HepG2 (cell line): ENCODE measurements around the gene ADGRD1. TPM values are rescaled to one million over a fixed set of nuclear protein-coding genes. Genes with fewer than 3 reads are reported as not detected.

ENCODE experiments used
- ATAC-seq: fragments of 200-7000 bp; cut with Tn5 transposase; 3 replicates; pipeline ENCODE4 v1.9.1; 2020; ENCODE audit warnings: mild to moderate bottlenecking, moderate library complexity
- BruUV-seq: library from RNA; stranded (reverse); fragments of 400-500 nt; replicated peaks from 2 replicates; lab custom pipeline; 2021; lab: Mats Ljungman, UMichigan
- CTCF ChIA-PET: fragments of 300-600 bp; formaldehyde crosslinking; extraction: SDS; loops from one replicate; lab custom pipeline; 2021; ENCODE audit warnings: low total read pairs, inconsistent platforms, low intra/inter-chr PET ratio; lab: Yijun Ruan, JAX
- POLR2A ChIA-PET: fragments of 350-600 bp; sonication (Branson Sonifier 250); formaldehyde crosslinking; loops from one replicate; lab custom pipeline; 2020; ENCODE audit warnings: antibody characterized with exemption, inconsistent platforms; lab: Yijun Ruan, JAX
- DNase-seq: peaks from one replicate; pipeline ENCODE4 v3.0.0-alpha.2; 2015; ENCODE audit warnings: low spot score
- FAIRE-seq: peaks from 3 replicates; lab custom pipeline; 2011; peaks lifted over from hg19 to GRCh38; lab: Jason Lieb, UNC
- H2AFZ ChIP-seq: one replicate; pipeline ENCODE4 v1.6.1; 2011; ENCODE audit warnings: low read length, inconsistent platforms
- H3K27ac ChIP-seq: fragments of 300-600 bp; 3 replicates; pipeline ENCODE4 v1.8.0; 2011; ENCODE audit warnings: mixed run types, mild to moderate bottlenecking, mixed read lengths, low read length, inconsistent platforms; ENCODE audit not compliant: insufficient read depth; ENCODE audit errors: extremely low read length
- H3K27me3 ChIP-seq, 2 experiments: fragments of 200-600 bp in 1 of 2; 2 replicates in 1 of 2; 3 replicates in 1 of 2; pipeline versions ENCODE4 v1.6.0 to v1.8.0; 2011; ENCODE audit warnings: low read length in 2 of 2, mild to moderate bottlenecking in 2 of 2, moderate library complexity in 2 of 2, inconsistent platforms in 1 of 2; ENCODE audit not compliant: insufficient read depth in 2 of 2, control insufficient read depth in 1 of 2
- H3K36me3 ChIP-seq, 2 experiments: fragments of 200-600 bp in 1 of 2; replicated peaks in 1 of 2; 2 replicates in 1 of 2; 3 replicates in 1 of 2; pipeline versions ENCODE4 v1.5.1 to v1.8.0; 2011; ENCODE audit warnings: low read length in 2 of 2, inconsistent platforms in 1 of 2; ENCODE audit not compliant: insufficient read depth in 2 of 2, control insufficient read depth in 1 of 2
- H3K4me1 ChIP-seq: 2 replicates; pipeline ENCODE4 v1.5.1; 2012; ENCODE audit warnings: low read length, inconsistent platforms; ENCODE audit not compliant: insufficient read depth
- H3K4me2 ChIP-seq: 2 replicates; pipeline ENCODE4 v1.6.0; 2011; ENCODE audit warnings: low read depth, low read length, inconsistent platforms
- H3K4me3 ChIP-seq, 3 experiments: fragments of 200-600 bp in 1 of 3; sonication (generic), shearing (Covaris generic) in 1 of 3; replicated peaks in 1 of 3; 2 replicates each; pipeline ENCODE4 v1.5.1; 2011 to 2016; ENCODE audit warnings: low read length in 3 of 3, inconsistent platforms in 2 of 3, low read depth in 2 of 3, mild to moderate bottlenecking in 2 of 3, control low read depth in 1 of 3, mixed read lengths in 1 of 3; ENCODE audit not compliant: insufficient read depth in 1 of 3
- H3K79me2 ChIP-seq: one replicate; pipeline ENCODE4 v1.6.1; 2011; ENCODE audit warnings: low read length, inconsistent platforms; ENCODE audit not compliant: insufficient read depth
- H3K9ac ChIP-seq: 2 replicates; pipeline ENCODE4 v1.6.0; 2011; ENCODE audit warnings: mild to moderate bottlenecking, low read depth, low read length, inconsistent platforms; ENCODE audit not compliant: insufficient read depth
- H3K9me3 ChIP-seq: 2 replicates; pipeline ENCODE4 v1.5.1; 2012; ENCODE audit warnings: mild to moderate bottlenecking, low read length
- H4K20me1 ChIP-seq: 2 replicates; pipeline ENCODE4 v1.6.0; 2011; ENCODE audit warnings: inconsistent platforms, mild to moderate bottlenecking, low read length, moderate library complexity; ENCODE audit not compliant: insufficient read depth
- ARHGAP35 ChIP-seq: sonication (generic); formaldehyde crosslinking; IDR thresholded peaks from 2 replicates; pipeline ENCODE4 v1.9.0; 2022; ENCODE audit warnings: mild to moderate bottlenecking, inconsistent platforms, moderate library complexity, missing genetic modification reagents, borderline replicate concordance
- DPF2 ChIP-seq: sonication (generic); formaldehyde crosslinking; IDR thresholded peaks from 2 replicates; pipeline ENCODE4 v1.4.0; 2020; ENCODE audit warnings: mild to moderate bottlenecking, low read depth, missing genetic modification reagents, borderline replicate concordance
- KLF9 ChIP-seq: IDR thresholded peaks from 2 replicates; pipeline ENCODE4 v1.6.1; 2016; ENCODE audit warnings: low read depth
- MIER3 ChIP-seq: IDR thresholded peaks from 2 replicates; pipeline ENCODE4 v1.6.1; 2016; ENCODE audit warnings: missing compliant biosample characterization, borderline replicate concordance
- NR2F2 ChIP-seq: IDR thresholded peaks from 2 replicates; pipeline ENCODE4 v1.6.1; 2012; ENCODE audit warnings: low read depth, inconsistent platforms, borderline replicate concordance
- POLR2AphosphoS2 ChIP-seq: IDR thresholded peaks from 2 replicates; pipeline ENCODE4 v1.6.1; 2011; ENCODE audit warnings: low read depth, low read length, improper control_type of control experiment
- SALL2 ChIP-seq: sonication (generic); formaldehyde crosslinking; IDR thresholded peaks from 2 replicates; pipeline ENCODE4 v1.8.1; 2023; ENCODE audit warnings: mild to moderate bottlenecking, missing genetic modification reagents, inconsistent platforms
- TARDBP ChIP-seq: sonication (generic); formaldehyde crosslinking; IDR thresholded peaks from 2 replicates; pipeline ENCODE4 v1.8.0; 2022; ENCODE audit warnings: mild to moderate bottlenecking, missing genetic modification reagents
- YEATS4 ChIP-seq: sonication (generic); formaldehyde crosslinking; IDR thresholded peaks from 2 replicates; pipeline ENCODE4 v1.4.0; 2020; ENCODE audit warnings: missing genetic modification reagents, borderline replicate concordance
- ZFY ChIP-seq: sonication (generic); formaldehyde crosslinking; IDR thresholded peaks from 2 replicates; pipeline ENCODE4 v1.4.0; 2020; ENCODE audit warnings: missing genetic modification reagents
- ZNF547 ChIP-seq: sonication (generic); formaldehyde crosslinking; IDR thresholded peaks from 2 replicates; pipeline ENCODE4 v1.5.1; 2020; ENCODE audit warnings: mild to moderate bottlenecking, missing genetic modification reagents
- ZNF615 ChIP-seq: sonication (generic); formaldehyde crosslinking; IDR thresholded peaks from 2 replicates; pipeline ENCODE4 v1.5.0; 2020; ENCODE audit warnings: mild to moderate bottlenecking, missing genetic modification reagents, borderline replicate concordance
- WGBS: methylation state at CpG from one replicate; pipeline ENCODE4 v1.1.6; 2017; ENCODE audit warnings: low lambda C conversion rate; 5-methylcytosine and 5-hydroxymethylcytosine counted together
- in situ Hi-C: cut with HindIII; loops from 2 replicates; pipeline ENCODE4 v1.10.0; 2017; ENCODE audit warnings: low pct_unique_long_range_greater_than_20kb; ENCODE audit not compliant: extremely low pct_ligation_motif_present
- intact Hi-C: fragments of 100-400 bp; cut with micrococcal nuclease; formaldehyde crosslinking; loops from one replicate; pipeline ENCODE4 v1.10.0; 2022; ENCODE audit not compliant: unreplicated experiment
- polyA plus RNA-seq, 8 experiments: library from polyadenylated mRNA; depleted of rRNA in 3 of 8; stranded (reverse) in 7 of 8; unstranded in 1 of 8; fragments of >200 nt; fragmentation: Illumina TruSeq in 4 of 8; extraction: Trizol in 4 of 8; gene quantifications; 2 replicates each; pipeline versions ENCODE4 v1.2.1 to v1.2.3, GENCODE V29; 2011 to 2016; ENCODE audit warnings: low read depth in 4 of 8, missing spikeins in 1 of 8, mixed read lengths in 1 of 8; ENCODE audit not compliant: insufficient read depth in 1 of 8
- total RNA-seq, 5 experiments: library from RNA; depleted of rRNA; stranded (reverse); fragments of >200 nt; fragmentation: Illumina TruSeq; extraction: Trizol; gene quantifications; 2 replicates each; pipeline ENCODE4 v1.2.3, GENCODE V29; 2016; ENCODE audit warnings: low read depth in 1 of 5
- TF ChIP-seq, protein P1 (sequence below): sonication (generic); formaldehyde crosslinking; conservative IDR thresholded peaks from 2 replicates; pipeline ENCODE4 v1.4.0; 2020; ENCODE audit warnings: missing genetic modification reagents

The ADGRD1 gene
- total and polyA plus RNA-seq, 2 of the 13 experiments (the other 11 are each of a cell fraction or from before 2014, with no cell fraction given), result 0.46 to 12.4 TPM

- CTCF ChIA-PET, result no interaction called here
Measured at GRCh38 chr12:131171029-131171428, 217.3 kb downstream of the ADGRD1 start.

GRCh38 chr12:131174901-131175300 is 221.2 kb downstream of the ADGRD1 start:
- no peak for DNase-seq
- in situ Hi-C loops, result no loop called here
- H3K4me2 ChIP-seq, result no peak overlapping the region
- TF ChIP-seq SALL2 (CRISPR knock-in tag) (no peak), TARDBP (CRISPR knock-in tag) (no peak), ZFY (CRISPR knock-in tag) (no peak), YEATS4 (CRISPR knock-in tag) (no peak), MIER3 (CRISPR knock-in tag) (no peak), POLR2AphosphoS2 (no peak), ZNF547 (CRISPR knock-in tag) (no peak), NR2F2 (no peak)
- TF ChIP-seq, protein P1, sequence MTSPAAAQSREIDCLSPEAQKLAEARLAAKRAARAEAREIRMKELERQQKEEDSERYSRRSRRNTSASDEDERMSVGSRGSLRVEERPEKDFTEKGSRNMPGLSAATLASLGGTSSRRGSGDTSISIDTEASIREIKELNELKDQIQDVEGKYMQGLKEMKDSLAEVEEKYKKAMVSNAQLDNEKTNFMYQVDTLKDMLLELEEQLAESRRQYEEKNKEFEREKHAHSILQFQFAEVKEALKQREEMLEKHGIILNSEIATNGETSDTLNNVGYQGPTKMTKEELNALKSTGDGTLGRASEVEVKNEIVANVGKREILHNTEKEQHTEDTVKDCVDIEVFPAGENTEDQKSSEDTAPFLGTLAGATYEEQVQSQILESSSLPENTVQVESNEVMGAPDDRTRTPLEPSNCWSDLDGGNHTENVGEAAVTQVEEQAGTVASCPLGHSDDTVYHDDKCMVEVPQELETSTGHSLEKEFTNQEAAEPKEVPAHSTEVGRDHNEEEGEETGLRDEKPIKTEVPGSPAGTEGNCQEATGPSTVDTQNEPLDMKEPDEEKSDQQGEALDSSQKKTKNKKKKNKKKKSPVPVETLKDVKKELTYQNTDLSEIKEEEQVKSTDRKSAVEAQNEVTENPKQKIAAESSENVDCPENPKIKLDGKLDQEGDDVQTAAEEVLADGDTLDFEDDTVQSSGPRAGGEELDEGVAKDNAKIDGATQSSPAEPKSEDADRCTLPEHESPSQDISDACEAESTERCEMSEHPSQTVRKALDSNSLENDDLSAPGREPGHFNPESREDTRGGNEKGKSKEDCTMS (CRISPR knock-in tag), result no peak
- TF ChIP-seq, all 625 proteins: peak for 0
- Histone ChIP-seq H4K20me1 (no peaks in the 10 kb centered on the region), H3K9ac (no peak overlapping the region), H3K79me2 (no peaks in the 10 kb centered on the region), H3K27me3 (no peaks in the 10 kb centered on the region), H3K27ac (no peak overlapping the region), H2AFZ (no peak overlapping the region), H3K4me3 (no peak overlapping the region), H3K36me3 (no peaks in the 10 kb centered on the region), H3K4me1 (no peaks in the 10 kb centered on the region), H3K9me3 (peaks cover 7% of the 10 kb centered on the region; the same call in 1 of the 2 replicates)
- POLR2A ChIA-PET, result no interaction called here
- CTCF ChIA-PET, result no interaction called here
- FAIRE-seq (no peak), ATAC-seq (no peak)
- no TSS peak for BruUV-seq
- intact Hi-C loops, result no loop called here

More at GRCh38 chr12:131171029-131171428, 217.3 kb downstream of the ADGRD1 start:
- in situ Hi-C loops (no loop called here), intact Hi-C loops (no loop called here)
- H3K9me3 ChIP-seq, result peaks cover 7% of the 10 kb centered on the region; the same call in 1 of the 2 replicates
- H3K4me3 ChIP-seq, result no peak overlapping the region
- no peak overlapping the region for H2AFZ ChIP-seq
- no peaks in the 10 kb centered on the region for H3K36me3 ChIP-seq
- TF ChIP-seq DPF2 (no peak), ARHGAP35 (CRISPR knock-in tag) (no peak), KLF9 (CRISPR knock-in tag) (no peak), ZNF615 (CRISPR knock-in tag) (no peak)
- no TSS peak for BruUV-seq
- no peak overlapping the region for H3K4me2 ChIP-seq
- H3K27me3 ChIP-seq, result no peaks in the 10 kb centered on the region
- no peaks in the 10 kb centered on the region for H3K4me1 ChIP-seq
- POLR2A ChIA-PET, result no interaction called here
- DNase-seq (no peak), FAIRE-seq (no peak), ATAC-seq (no peak)
- H3K27ac ChIP-seq, result no peak overlapping the region
- 12% methylated on average over 4 of the region's 4 CpGs for WGBS
- no peaks in the 10 kb centered on the region for H3K79me2 ChIP-seq
- H3K9ac ChIP-seq, result no peak overlapping the region
- no peaks in the 10 kb centered on the region for H4K20me1 ChIP-seq
